NCI-H345 treated with DMSO at 0.1 percent for 48 hours (cell line): ENCODE results near the gene PEX16.

Source experiments
- DNase-seq: peaks from one replicate; lab custom pipeline; 2025; ENCODE audit not compliant: unreplicated experiment; lab: John Stamatoyannopoulos, UW

Gene PEX16

GRCh38 chr11:45931739-45932138 lies 14.1 kb upstream of the PEX16 start:
- no peak for DNase-seq

GRCh38 chr11:45930951-45931570 lies 13.4 kb upstream of the PEX16 start:
- DNase-seq, result no peak

GRCh38 chr11:45930031-45930794 lies 12.5 kb upstream of the PEX16 start:
- DNase-seq, result peak; percentile 80

GRCh38 chr11:45929486-45930030 lies 11.9 kb upstream of the PEX16 start:
- DNase-seq, result no peak

- DNase-seq, result no peak
Observed at GRCh38 chr11:45928535-45929215, 11.0 kb upstream of the PEX16 start.

GRCh38 chr11:45927684-45928413 lies 10.2 kb upstream of the PEX16 start:
- DNase-seq, result no peak

- DNase-seq, result no peak
Observed at GRCh38 chr11:45927332-45927683, 9.6 kb upstream of the PEX16 start.

GRCh38 chr11:45926536-45927331 lies 9.1 kb upstream of the PEX16 start:
- no peak for DNase-seq

GRCh38 chr11:45926001-45926401 lies 8.3 kb upstream of the PEX16 start:
- no peak for DNase-seq

- no peak for DNase-seq
Observed at GRCh38 chr11:45925550-45925949, 7.9 kb upstream of the PEX16 start.

GRCh38 chr11:45924927-45925326 lies 7.2 kb upstream of the PEX16 start:
- DNase-seq, result no peak

- DNase-seq, result no peak
Observed at GRCh38 chr11:45924036-45924915, 6.6 kb upstream of the PEX16 start.

GRCh38 chr11:45922425-45923082 lies 4.9 kb upstream of the PEX16 start, which contains the start of gene LARGE2:
TSS of gene LARGE2 (plus strand) at chr11:45922656. CDS start at chr11:45922883, 227 bp downstream.
- peak; percentile 34 for DNase-seq

GRCh38 chr11:45921561-45922424 lies 4.1 kb upstream of the PEX16 start:
- DNase-seq, result peak; percentile 78

- DNase-seq, result no peak
Observed at GRCh38 chr11:45920531-45921477, 3.1 kb upstream of the PEX16 start.

- no peak for DNase-seq
Observed at GRCh38 chr11:45919806-45920530, 2.3 kb upstream of the PEX16 start.
